Right lobe of liver (tissue), 4 donors: ENCODE data around the gene DUSP16.

Experiments
- CTCF ChIP-seq, 4 donors: fragments of 200-600 bp in 3 of 4; fragments of 450-650 bp in 1 of 4; IDR thresholded peaks; one replicate each; pipeline versions ENCODE4 v1.5.1 to v1.8.0; 2016 to 2022; ENCODE audit warnings: antibody characterized with exemption in 4 of 4, mild to moderate bottlenecking in 2 of 4
- POLR2A ChIP-seq: fragments of 450-650 bp; IDR thresholded peaks from one replicate; pipeline ENCODE4 v1.6.1; 2017; ENCODE audit warnings: antibody characterized with exemption, mild to moderate bottlenecking
- donor health status: DM: no; HTN: no; CAD: no.
- donor health status: DM: no; HTN: no; CAD: no.
- donor health status: DM: no; HTN: yes; CAD: no.

DNA sequence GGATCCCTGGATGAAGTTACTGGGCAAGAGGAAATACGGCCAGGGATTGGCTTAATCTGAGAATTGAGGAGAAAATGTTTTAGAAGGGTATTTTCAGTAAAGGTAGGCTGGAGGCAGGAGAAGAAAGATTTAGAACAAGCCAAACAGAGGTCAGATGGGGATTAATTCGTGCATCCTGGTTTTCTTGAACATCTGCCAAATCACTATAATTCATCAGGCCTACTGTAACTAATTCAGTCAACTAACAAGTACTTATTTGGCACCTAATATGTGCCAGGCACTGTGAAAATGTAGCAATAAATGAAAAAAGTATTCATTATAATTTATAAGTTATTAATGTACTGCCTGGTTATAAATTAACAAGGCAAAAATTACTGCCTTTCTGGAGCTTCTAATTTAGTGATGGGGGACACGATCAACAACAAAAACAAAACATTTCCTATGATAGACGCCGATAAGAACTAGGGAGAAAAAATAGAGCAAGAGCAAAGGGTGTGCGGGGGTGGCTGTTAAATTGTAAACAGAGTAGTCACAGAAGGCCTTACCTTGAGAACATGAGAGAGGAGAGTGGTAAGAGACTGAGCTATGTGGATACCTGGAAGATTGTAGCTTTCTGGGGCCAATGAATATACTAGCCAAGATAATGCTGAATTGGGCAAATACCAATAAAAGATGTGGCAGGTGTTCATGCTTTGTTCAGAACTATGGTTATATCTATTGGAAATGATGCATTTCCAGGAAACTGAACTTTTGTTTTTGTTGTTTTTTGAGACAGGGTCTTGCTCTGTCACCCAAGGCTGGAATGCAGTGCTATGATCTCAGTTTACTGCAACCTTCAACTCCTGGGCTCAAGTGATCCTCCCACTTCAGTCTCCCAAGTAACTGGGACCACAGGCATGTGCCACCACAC, 34.0 kb downstream of the DUSP16 start:
- no peak for TF ChIP-seq CTCF (IDR thresholded peaks at IDR 0.05)
- TF ChIP-seq POLR2A = no peak
